ENCODE results near the gene TBX10. TPM values are rescaled to one million over a fixed set of nuclear protein-coding genes. Genes with fewer than 3 reads are reported as not detected.

The TBX10 gene
- total and polyA plus RNA-seq, 2 of the 8 experiments (the other 6 are each of a cell fraction or from before 2014, with no cell fraction given): 0.09 TPM; not detected in 1

DNA sequence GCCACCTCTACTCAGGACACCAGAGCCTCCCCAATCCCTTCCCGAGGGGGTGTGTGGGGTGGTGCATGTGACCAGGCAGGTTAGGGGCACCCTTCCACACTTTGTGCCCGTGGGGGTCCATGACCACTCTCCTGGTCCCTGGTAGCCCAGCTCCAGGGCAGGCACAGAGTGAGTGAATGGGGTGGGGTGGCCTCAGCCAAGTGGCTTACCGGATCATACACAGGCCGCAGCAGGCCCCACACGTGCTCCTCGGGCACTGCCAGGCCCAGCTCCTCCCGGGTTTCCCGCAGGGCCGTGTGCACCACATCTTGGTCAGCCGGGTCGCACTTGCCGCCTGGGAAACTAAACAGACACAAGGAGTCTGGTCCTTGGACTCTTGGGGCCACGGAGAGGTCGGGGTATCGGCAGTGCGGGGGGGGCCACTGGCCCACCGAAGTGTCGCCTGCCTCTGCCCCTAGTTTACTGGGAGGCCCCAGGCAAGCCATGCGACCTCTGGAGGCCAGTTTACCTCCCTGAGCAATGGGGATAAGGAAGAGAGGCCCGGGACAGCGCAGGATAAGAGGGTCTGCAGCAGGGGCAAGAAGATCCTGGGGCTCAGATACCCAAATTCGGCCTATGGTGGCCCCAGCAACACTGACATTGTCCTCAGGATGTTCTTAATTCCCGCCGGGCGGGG is 10.7 kb downstream of the TBX10 start (continued):
- TF ChIP-seq POLR2A (IDR thresholded peaks at IDR 0.05; ENCODE audit: control extremely low read depth in 1 of 2, low read depth in 2 of 2, low read length in 2 of 2): peak in 1 of 2 experiments; percentile 18; a peak in 2 of 3 replicates
